NCI-H345 (cell line): ENCODE data around the gene GRIK5.
"Not testable (repeated sequence)": the region's sequence is repeated elsewhere in the genome, so short reads cannot be mapped to it uniquely, and the experiment has no call there.

Experiments
- DNase-seq: peaks from one replicate; lab custom pipeline; 2025; lab: John Stamatoyannopoulos, UW

Gene GRIK5

GRCh38 chr19:42051166-42052115 is 18.6 kb downstream of the GRIK5 start:
- DNase-seq: peak; percentile 33

- DNase-seq: peak; percentile 41
Observed at GRCh38 chr19:42048992-42049391, 21.0 kb downstream of the GRIK5 start.

- no peak for DNase-seq
Observed at GRCh38 chr19:42045575-42045974, 24.4 kb downstream of the GRIK5 start.

- no peak for DNase-seq
Observed at GRCh38 chr19:42042455-42043170, 27.4 kb downstream of the GRIK5 start.

GRCh38 chr19:42040491-42040890 is 29.5 kb downstream of the GRIK5 start:
- DNase-seq: not testable (repeated sequence)

- DNase-seq: no peak
Observed at GRCh38 chr19:42040031-42040430, 30.0 kb downstream of the GRIK5 start.

GRCh38 chr19:42038666-42039065 is 31.3 kb downstream of the GRIK5 start:
- peak; percentile 66 for DNase-seq

- no peak for DNase-seq
Observed at GRCh38 chr19:42037649-42038048, 32.4 kb downstream of the GRIK5 start.

- DNase-seq: peak; percentile 65
Observed at GRCh38 chr19:42034640-42035391, 35.2 kb downstream of the GRIK5 start.

- DNase-seq: no peak
Observed at GRCh38 chr19:42033413-42033812, 36.6 kb downstream of the GRIK5 start.

- DNase-seq: peak; percentile 96
Observed at GRCh38 chr19:42032431-42032830, 37.6 kb downstream of the GRIK5 start.

- no peak for DNase-seq
Observed at GRCh38 chr19:42030645-42031440, 39.2 kb downstream of the GRIK5 start.

- no peak for DNase-seq
Observed at GRCh38 chr19:42028304-42029216, 41.4 kb downstream of the GRIK5 start.

GRCh38 chr19:42024622-42025111 is 45.3 kb downstream of the GRIK5 start:
- DNase-seq: no peak

- no peak for DNase-seq
Observed at GRCh38 chr19:42023943-42024260, 46.1 kb downstream of the GRIK5 start.

GRCh38 chr19:42023121-42023942 is 46.7 kb downstream of the GRIK5 start:
- no peak for DNase-seq

- no peak for DNase-seq
Observed at GRCh38 chr19:42022616-42023015, 47.4 kb downstream of the GRIK5 start.

GRCh38 chr19:42021185-42021584 is 48.8 kb downstream of the GRIK5 start:
- DNase-seq: no peak

GRCh38 chr19:42018503-42019193 is 51.4 kb downstream of the GRIK5 start:
- DNase-seq: no peak
